Prostate gland (tissue), 2 donors: ENCODE data around the gene PLEKHN1. TPM values are rescaled to one million over a fixed set of nuclear protein-coding genes. Genes with fewer than 3 reads are reported as not detected.

Experiments
- DNase-seq: peaks from one replicate; pipeline ENCODE4 v3.0.0-alpha.2; 2019; ENCODE audit warnings: low spot score
- H3K27ac ChIP-seq, 2 donors: fragments of 200-600 bp; sonication (generic); 2 replicates each; pipeline ENCODE4 v1.5.1; 2017 to 2019
- H3K27me3 ChIP-seq: fragments of 200-600 bp; sonication (generic); replicated peaks from 2 replicates; pipeline ENCODE4 v1.5.1; 2019; ENCODE audit not compliant: insufficient read depth
- H3K36me3 ChIP-seq, 2 donors: fragments of 200-600 bp; sonication (generic); 1 replicate in 1 of 2; 2 replicates in 1 of 2; pipeline versions ENCODE4 v1.5.1 to v1.8.1; 2017 to 2019
- H3K4me1 ChIP-seq: fragments of 200-600 bp; sonication (generic); replicated peaks from 2 replicates; pipeline ENCODE4 v1.5.1; 2019
- H3K4me3 ChIP-seq, 2 donors: fragments of 200-600 bp; sonication (generic); 2 replicates each; pipeline ENCODE4 v1.5.1; 2017 to 2019
- H3K9me3 ChIP-seq: fragments of 200-600 bp; sonication (generic); 2 replicates; pipeline ENCODE4 v1.5.1; 2017
- POLR2A ChIP-seq: fragments of 450-650 bp; IDR thresholded peaks from one replicate; pipeline ENCODE4 v1.6.1; 2016; ENCODE audit warnings: antibody characterized with exemption, mild to moderate bottlenecking
- POLR2AphosphoS5 ChIP-seq: sonication (generic); formaldehyde crosslinking; IDR thresholded peaks from one replicate; pipeline ENCODE4 v1.6.1; 2017; ENCODE audit warnings: antibody characterized with exemption
- WGBS: methylation state at CpG from one replicate; pipeline ENCODE4 v1.1.5; 2018; 5-methylcytosine and 5-hydroxymethylcytosine counted together
- intact Hi-C: fragments of 100-400 bp; cut with DNase I; formaldehyde crosslinking; loops from one replicate; pipeline ENCODE4 v1.14.2; 2022
- total RNA-seq, 2 donors: library from RNA; depleted of rRNA; stranded (reverse); fragments of >200 nt; gene quantifications; one replicate each; pipeline ENCODE4 v1.1.0, GENCODE V29; 2016
- TF ChIP-seq, protein P1 (sequence below), 4 experiments: fragments of 200-600 bp in 2 of 4; fragments of 450-650 bp in 2 of 4; sonication (generic) in 2 of 4; IDR thresholded peaks; 1 replicate in 3 of 4; 2 replicates in 1 of 4; pipeline ENCODE4 v1.5.1; 2016 to 2019; ENCODE audit warnings: antibody characterized with exemption in 4 of 4, mild to moderate bottlenecking in 2 of 4, moderate library complexity in 2 of 4

The PLEKHN1 gene
- total RNA-seq, 2 donors from 2014 or later, result 1.4 to 6.4 TPM

- Histone ChIP-seq H3K4me3 (no peak overlapping the region), H3K27me3 (no peaks in the 10 kb centered on the region), H3K4me1 (peaks cover 16% of the 10 kb centered on the region), H3K27ac (peak overlapping the region in 1 of 2 donors; percentile 57), H3K36me3 (no peaks in the 10 kb centered on the region), H3K9me3 (no peaks in the 10 kb centered on the region)
- intact Hi-C loops, result no loop called here
- peak; percentile 83 for DNase-seq
- WGBS, result 50% methylated on average over 25 of the region's 25 CpGs
- TF ChIP-seq, protein P1, sequence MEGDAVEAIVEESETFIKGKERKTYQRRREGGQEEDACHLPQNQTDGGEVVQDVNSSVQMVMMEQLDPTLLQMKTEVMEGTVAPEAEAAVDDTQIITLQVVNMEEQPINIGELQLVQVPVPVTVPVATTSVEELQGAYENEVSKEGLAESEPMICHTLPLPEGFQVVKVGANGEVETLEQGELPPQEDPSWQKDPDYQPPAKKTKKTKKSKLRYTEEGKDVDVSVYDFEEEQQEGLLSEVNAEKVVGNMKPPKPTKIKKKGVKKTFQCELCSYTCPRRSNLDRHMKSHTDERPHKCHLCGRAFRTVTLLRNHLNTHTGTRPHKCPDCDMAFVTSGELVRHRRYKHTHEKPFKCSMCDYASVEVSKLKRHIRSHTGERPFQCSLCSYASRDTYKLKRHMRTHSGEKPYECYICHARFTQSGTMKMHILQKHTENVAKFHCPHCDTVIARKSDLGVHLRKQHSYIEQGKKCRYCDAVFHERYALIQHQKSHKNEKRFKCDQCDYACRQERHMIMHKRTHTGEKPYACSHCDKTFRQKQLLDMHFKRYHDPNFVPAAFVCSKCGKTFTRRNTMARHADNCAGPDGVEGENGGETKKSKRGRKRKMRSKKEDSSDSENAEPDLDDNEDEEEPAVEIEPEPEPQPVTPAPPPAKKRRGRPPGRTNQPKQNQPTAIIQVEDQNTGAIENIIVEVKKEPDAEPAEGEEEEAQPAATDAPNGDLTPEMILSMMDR (IDR thresholded peaks at IDR 0.05), result no peak
- peak; percentile 84 for TF ChIP-seq POLR2AphosphoS5
Measured at GRCh38 chr1:932776-933602, 33.3 kb upstream of the PLEKHN1 start.

GRCh38 chr1:933603-933940 lies 32.7 kb upstream of the PLEKHN1 start:
- H3K27me3 ChIP-seq, result no peaks in the 10 kb centered on the region
- H3K27ac ChIP-seq, result peak overlapping the region in 1 of 2 donors; percentile 57
- intact Hi-C loops, result no loop called here
- DNase-seq, result no peak
- H3K9me3 ChIP-seq, result no peaks in the 10 kb centered on the region
- no peak overlapping the region for H3K4me3 ChIP-seq
- TF ChIP-seq, protein P1 (IDR thresholded peaks at IDR 0.05), result no peak
- H3K4me1 ChIP-seq, result peaks cover 16% of the 10 kb centered on the region
- H3K36me3 ChIP-seq, result no peaks in the 10 kb centered on the region
- WGBS, result 29% methylated on average over 10 of the region's 10 CpGs

GRCh38 chr1:934991-935750 lies 31.1 kb upstream of the PLEKHN1 start:
- TF ChIP-seq POLR2AphosphoS5, result no peak
- TF ChIP-seq, protein P1 (IDR thresholded peaks at IDR 0.05), result no peak
- TF ChIP-seq POLR2A, result no peak
- no peak for DNase-seq
- intact Hi-C loops, result no loop called here
- peaks cover 16% of the 10 kb centered on the region for H3K4me1 ChIP-seq
- WGBS, result 11% methylated on average over 37 of the region's 37 CpGs
- no peaks in the 10 kb centered on the region for H3K9me3 ChIP-seq
- no peak overlapping the region for H3K4me3 ChIP-seq
- H3K27me3 ChIP-seq, result no peaks in the 10 kb centered on the region
- H3K27ac ChIP-seq, result no peak overlapping the region
- H3K36me3 ChIP-seq, result no peaks in the 10 kb centered on the region

GRCh38 chr1:935751-936231 lies 30.5 kb upstream of the PLEKHN1 start:
- Histone ChIP-seq H3K4me3 (no peak overlapping the region), H3K4me1 (peaks cover 16% of the 10 kb centered on the region), H3K27ac (no peak overlapping the region), H3K36me3 (no peaks in the 10 kb centered on the region), H3K9me3 (no peaks in the 10 kb centered on the region), H3K27me3 (no peaks in the 10 kb centered on the region)
- 27% methylated on average over 20 of the region's 30 CpGs for WGBS
- intact Hi-C loops, result no loop called here
- DNase-seq, result no peak
- TF ChIP-seq POLR2A, result no peak
- no peak for TF ChIP-seq POLR2AphosphoS5
- TF ChIP-seq, protein P1 (IDR thresholded peaks at IDR 0.05), result no peak
